Measurements from ENCODE around the gene LRRC51.
"Not testable (repeated sequence)": the region's sequence is repeated elsewhere in the genome, so short reads cannot be mapped to it uniquely, and the experiment has no call there.

- TF ChIP-seq CTCF, POLR2A (IDR thresholded peaks at IDR 0.05): not testable (repeated sequence)
These were observed 61.9 kb downstream of the LRRC51 start for GRCh38 chr11:72142543-72142942.

All from uterus (tissue), 2 donors.